HUES48 (cell line): ENCODE results near the gene FGA.

Experiments
- H3K27ac ChIP-seq: one replicate; pipeline ENCODE4 v1.7.0; 2013; ENCODE audit warnings: low read depth, low read length, inconsistent platforms
- H3K27me3 ChIP-seq: 2 replicates; pipeline ENCODE4 v1.6.1; 2013; ENCODE audit warnings: mild to moderate bottlenecking, low read length; ENCODE audit not compliant: control insufficient read depth, insufficient read depth
- H3K36me3 ChIP-seq: 2 replicates; pipeline ENCODE4 v1.6.1; 2013; ENCODE audit warnings: low read length; ENCODE audit not compliant: control insufficient read depth, insufficient read depth
- H3K4me1 ChIP-seq: 2 replicates; pipeline ENCODE4 v1.6.1; 2013; ENCODE audit warnings: mild to moderate bottlenecking, low read length; ENCODE audit not compliant: control insufficient read depth, insufficient read depth
- H3K4me3 ChIP-seq: 2 replicates; pipeline ENCODE4 v1.5.1; 2013; ENCODE audit warnings: mild to moderate bottlenecking, low read depth, low read length
- H3K9ac ChIP-seq: 2 replicates; pipeline ENCODE4 v1.6.1; 2013; ENCODE audit warnings: mild to moderate bottlenecking, low read depth, low read length, moderate library complexity
- H3K9me3 ChIP-seq: 2 replicates; pipeline ENCODE4 v1.6.1; 2013; ENCODE audit warnings: low read length; ENCODE audit not compliant: control insufficient read depth, insufficient read depth

Gene FGA

GRCh38 chr4:154590329-154591006 is at the start of gene FGA:
Gene FGA, minus strand, starts transcription at chr4:154590742. Its CDS starts 55 bp downstream, at chr4:154590687.
- Histone ChIP-seq H3K4me3 (no peak within 1 kb of the TSS), H3K4me1 (no peaks in the 10 kb centered on the region), H3K9me3 (no peaks in the 10 kb centered on the region), H3K9ac (no peak within 1 kb of the TSS), H3K27ac (no peak within 1 kb of the TSS), H3K36me3 (no peaks in the 10 kb centered on the region), H3K27me3 (no peaks in the 10 kb centered on the region)

- Histone ChIP-seq H3K27ac (no peak overlapping the region), H3K36me3 (no peaks in the 10 kb centered on the region), H3K4me1 (peaks cover 9% of the 10 kb centered on the region)
Observed at GRCh38 chr4:154634058-154634457, 43.5 kb upstream of the FGA start.

GRCh38 chr4:154631828-154632227 is 41.3 kb upstream of the FGA start:
- no peaks in the 10 kb centered on the region for H3K36me3 ChIP-seq
- H3K9ac ChIP-seq, result no peak overlapping the region
- no peak overlapping the region for H3K4me3 ChIP-seq
- peaks cover 20% of the 10 kb centered on the region for H3K27me3 ChIP-seq
- no peak overlapping the region for H3K27ac ChIP-seq
- H3K4me1 ChIP-seq, result peaks cover 9% of the 10 kb centered on the region
- H3K9me3 ChIP-seq, result no peaks in the 10 kb centered on the region

More at GRCh38 chr4:154634058-154634457, 43.5 kb upstream of the FGA start:
- Histone ChIP-seq H3K9ac (no peak overlapping the region), H3K27me3 (no peaks in the 10 kb centered on the region; the same call in 1 of the 2 replicates), H3K9me3 (no peaks in the 10 kb centered on the region), H3K4me3 (no peak overlapping the region)

GRCh38 chr4:154630324-154630723 is 39.8 kb upstream of the FGA start:
- peaks cover 34% of the 10 kb centered on the region for H3K27me3 ChIP-seq
- no peaks in the 10 kb centered on the region for H3K9me3 ChIP-seq
- peaks cover 9% of the 10 kb centered on the region for H3K4me1 ChIP-seq
- no peak overlapping the region for H3K4me3 ChIP-seq
- H3K36me3 ChIP-seq, result no peaks in the 10 kb centered on the region
- H3K27ac ChIP-seq, result no peak overlapping the region
- H3K9ac ChIP-seq, result no peak overlapping the region

GRCh38 chr4:154626793-154627484 is 36.4 kb upstream of the FGA start:
- Histone ChIP-seq H3K4me3 (peak overlapping the region; percentile 71), H3K4me1 (peaks cover 3% of the 10 kb centered on the region), H3K36me3 (no peaks in the 10 kb centered on the region), H3K27me3 (peaks cover 34% of the 10 kb centered on the region), H3K9ac (peak overlapping the region; percentile 42), H3K9me3 (no peaks in the 10 kb centered on the region), H3K27ac (no peak overlapping the region)

- H3K27ac ChIP-seq, result no peak overlapping the region
- H3K27me3 ChIP-seq, result peaks cover 34% of the 10 kb centered on the region
- H3K9me3 ChIP-seq, result no peaks in the 10 kb centered on the region
- H3K4me1 ChIP-seq, result no peaks in the 10 kb centered on the region
- H3K9ac ChIP-seq, result no peak overlapping the region
- H3K4me3 ChIP-seq, result no peak overlapping the region
- H3K36me3 ChIP-seq, result no peaks in the 10 kb centered on the region
Observed at GRCh38 chr4:154625971-154626370, 35.4 kb upstream of the FGA start.

- Histone ChIP-seq H3K4me3 (no peak overlapping the region), H3K4me1 (no peaks in the 10 kb centered on the region), H3K27me3 (peaks cover 34% of the 10 kb centered on the region), H3K9ac (no peak overlapping the region), H3K36me3 (no peaks in the 10 kb centered on the region), H3K9me3 (no peaks in the 10 kb centered on the region), H3K27ac (no peak overlapping the region)
Observed at GRCh38 chr4:154623995-154624394, 33.5 kb upstream of the FGA start.

GRCh38 chr4:154623436-154623835 is 32.9 kb upstream of the FGA start:
- H3K4me1 ChIP-seq, result no peaks in the 10 kb centered on the region
- H3K27ac ChIP-seq, result no peak overlapping the region
- H3K4me3 ChIP-seq, result no peak overlapping the region
- no peak overlapping the region for H3K9ac ChIP-seq
- H3K9me3 ChIP-seq, result no peaks in the 10 kb centered on the region
- H3K27me3 ChIP-seq, result peaks cover 30% of the 10 kb centered on the region
- no peaks in the 10 kb centered on the region for H3K36me3 ChIP-seq

- H3K9me3 ChIP-seq, result no peaks in the 10 kb centered on the region
- no peaks in the 10 kb centered on the region for H3K36me3 ChIP-seq
- no peak overlapping the region for H3K27ac ChIP-seq
- 0 out of 2 replicates have a peak, but pooled peaks cover 4% of the 10 kb centered on the region for H3K4me1 ChIP-seq
- no peak overlapping the region for H3K4me3 ChIP-seq
- no peak overlapping the region for H3K9ac ChIP-seq
- peaks cover 22% of the 10 kb centered on the region for H3K27me3 ChIP-seq
Observed at GRCh38 chr4:154622598-154622997, 32.1 kb upstream of the FGA start.

- H3K27ac ChIP-seq, result no peak overlapping the region
- 0 out of 2 replicates have a peak, but pooled peaks cover 4% of the 10 kb centered on the region for H3K4me1 ChIP-seq
- H3K9ac ChIP-seq, result no peak overlapping the region
- no peaks in the 10 kb centered on the region for H3K36me3 ChIP-seq
- H3K4me3 ChIP-seq, result no peak overlapping the region
- no peaks in the 10 kb centered on the region for H3K27me3 ChIP-seq
- H3K9me3 ChIP-seq, result no peaks in the 10 kb centered on the region
Observed at GRCh38 chr4:154620111-154620510, 29.6 kb upstream of the FGA start.

- Histone ChIP-seq H3K9me3 (no peaks in the 10 kb centered on the region), H3K27ac (no peak overlapping the region), H3K9ac (no peak overlapping the region), H3K27me3 (no peaks in the 10 kb centered on the region), H3K4me3 (no peak overlapping the region), H3K36me3 (no peaks in the 10 kb centered on the region), H3K4me1 (0 out of 2 replicates have a peak, but pooled peaks cover 4% of the 10 kb centered on the region)
Observed at GRCh38 chr4:154618708-154619315, 28.3 kb upstream of the FGA start.
